ENCODE results near the gene HSPB9.

The HSPB9 gene

DNA sequence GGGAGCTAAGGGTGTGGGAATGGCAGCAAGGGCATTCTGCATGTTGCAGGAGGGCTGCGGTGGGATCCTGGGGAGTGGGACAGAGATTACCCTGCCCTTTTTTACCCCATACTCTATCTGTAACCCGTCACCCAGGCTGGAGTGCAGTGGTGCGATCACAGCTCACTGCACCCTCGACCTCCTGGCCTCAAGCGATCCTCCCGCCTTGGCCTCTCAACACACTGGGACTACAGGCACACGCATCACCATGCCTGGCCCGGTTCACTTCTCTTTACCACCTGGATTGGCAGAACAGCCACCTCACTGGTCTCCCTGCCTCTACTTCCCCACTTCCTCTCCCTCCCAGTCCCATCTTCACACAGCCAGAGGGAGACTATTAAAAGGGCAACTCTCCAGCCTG lies 33.9 kb upstream of the HSPB9 start:
- Histone ChIP-seq H3K27ac (replicated peaks) (no peak overlapping the region), H3K27me3 (ENCODE audit: insufficient read depth, poor library complexity, severe bottlenecking) (no peaks in the 10 kb centered on the region)

GRCh38 chr17:42090964-42091790 lies 31.4 kb upstream of the HSPB9 start:
- H3K27ac ChIP-seq (replicated peaks), result no peak overlapping the region
- no peaks in the 10 kb centered on the region for H3K27me3 ChIP-seq (ENCODE audit: insufficient read depth, poor library complexity, severe bottlenecking)
- TF ChIP-seq GABPA (IDR thresholded peaks at IDR 0.05; ENCODE audit: low read depth) (no peak), SPI1 (IDR thresholded peaks at IDR 0.05; ENCODE audit: borderline replicate concordance, low read depth) (no peak), POLR2AphosphoS5 (IDR thresholded peaks at IDR 0.05; ENCODE audit: low read depth) (no peak), CTCF (IDR thresholded peaks at IDR 0.05; ENCODE audit: insufficient read depth, low read length) (no peak), REST (IDR thresholded peaks at IDR 0.05; ENCODE audit: insufficient replicate concordance, low read depth) (no peak)
- no peak for DNase-seq (ENCODE audit: low read depth in 1 of 2, low spot score in 1 of 2)
- H3K4me3 ChIP-seq (replicated peaks; ENCODE audit: insufficient read depth, low read length), result no peak overlapping the region

More for the DNA sequence above, 33.9 kb upstream of the HSPB9 start:
- no peak overlapping the region for H3K4me3 ChIP-seq (replicated peaks; ENCODE audit: insufficient read depth, low read length)
- DNase-seq (ENCODE audit: low read depth in 1 of 2, low spot score in 1 of 2), result no peak
- no peak for TF ChIP-seq POLR2AphosphoS5 (IDR thresholded peaks at IDR 0.05; ENCODE audit: low read depth)
- no peak for TF ChIP-seq CTCF (IDR thresholded peaks at IDR 0.05; ENCODE audit: insufficient read depth, low read length)
- TF ChIP-seq SPI1 (IDR thresholded peaks at IDR 0.05; ENCODE audit: borderline replicate concordance, low read depth), result no peak
- TF ChIP-seq GABPA (IDR thresholded peaks at IDR 0.05; ENCODE audit: low read depth), result no peak
- no peak for TF ChIP-seq REST (IDR thresholded peaks at IDR 0.05; ENCODE audit: insufficient replicate concordance, low read depth)

GRCh38 chr17:42092939-42093338 lies 29.7 kb upstream of the HSPB9 start:
- Histone ChIP-seq H3K27ac (replicated peaks) (no peak overlapping the region), H3K27me3 (ENCODE audit: insufficient read depth, poor library complexity, severe bottlenecking) (peaks cover 4% of the 10 kb centered on the region), H3K4me3 (replicated peaks; ENCODE audit: insufficient read depth, low read length) (no peak overlapping the region)
- TF ChIP-seq REST (IDR thresholded peaks at IDR 0.05; ENCODE audit: insufficient replicate concordance, low read depth) (no peak), SPI1 (IDR thresholded peaks at IDR 0.05; ENCODE audit: borderline replicate concordance, low read depth) (no peak), POLR2AphosphoS5 (IDR thresholded peaks at IDR 0.05; ENCODE audit: low read depth) (no peak), GABPA (IDR thresholded peaks at IDR 0.05; ENCODE audit: low read depth) (no peak), CTCF (IDR thresholded peaks at IDR 0.05; ENCODE audit: insufficient read depth, low read length) (no peak)
- no peak for DNase-seq (ENCODE audit: low read depth in 1 of 2, low spot score in 1 of 2)
